Esophagus squamous epithelium (tissue), 5 donors: ENCODE results near the gene PDE6B. TPM values are rescaled to one million over a fixed set of nuclear protein-coding genes. Genes with fewer than 3 reads are reported as not detected.

Source experiments
- DNase-seq: peaks from one replicate; lab custom pipeline; 2025; lab: John Stamatoyannopoulos, UW
- H3K27ac ChIP-seq, 4 donors: fragments of 200-600 bp; sonication (generic); one replicate each; pipeline ENCODE4 v1.5.1; 2016 to 2019; ENCODE audit warnings: mild to moderate bottlenecking in 1 of 4
- H3K27me3 ChIP-seq, 4 donors: fragments of 200-600 bp; sonication (generic); 1 replicate in 3 of 4; 2 replicates in 1 of 4; pipeline versions ENCODE4 v1.5.1 to v1.6.0; 2017 to 2021; ENCODE audit warnings: antibody characterized with exemption in 1 of 4
- H3K36me3 ChIP-seq, 3 donors: fragments of 200-600 bp; sonication (generic); one replicate each; pipeline ENCODE4 v1.5.1; 2016 to 2019
- H3K4me1 ChIP-seq, 3 donors: fragments of 200-600 bp; sonication (generic); one replicate each; pipeline ENCODE4 v1.5.1; 2017 to 2019
- H3K4me3 ChIP-seq, 4 donors: fragments of 200-600 bp; sonication (generic); 1 replicate in 3 of 4; 2 replicates in 1 of 4; pipeline ENCODE4 v1.5.1; 2016 to 2019; ENCODE audit warnings: mild to moderate bottlenecking in 2 of 4, moderate library complexity in 1 of 4
- H3K9me3 ChIP-seq, 3 donors: fragments of 200-600 bp; sonication (generic); one replicate each; pipeline ENCODE4 v1.5.1; 2016 to 2019
- CTCF ChIP-seq, 6 experiments: fragments of 450-650 bp in 4 of 6; fragments of 200-600 bp in 2 of 6; sonication (generic) in 2 of 6; IDR thresholded peaks; one replicate each; pipeline ENCODE4 v1.5.1; 2016 to 2019; ENCODE audit warnings: antibody characterized with exemption in 6 of 6, mild to moderate bottlenecking in 4 of 6, moderate library complexity in 4 of 6
- POLR2A ChIP-seq, 4 donors: fragments of 450-650 bp; IDR thresholded peaks; one replicate each; pipeline ENCODE4 v1.6.1; 2017; ENCODE audit warnings: antibody characterized with exemption in 4 of 4, mild to moderate bottlenecking in 4 of 4, moderate library complexity in 3 of 4
- whole genome bisulfite sequencing, 2 donors: methylation state at CpG; one replicate each; pipeline ENCODE4 v1.1.5; 2018; 5-methylcytosine and 5-hydroxymethylcytosine counted together
- intact Hi-C: fragments of 100-400 bp; cut with DNase I; formaldehyde crosslinking; loops from one replicate; pipeline ENCODE4 v1.15.0; 2022
- total RNA-seq, 4 donors: library from RNA; depleted of rRNA; stranded (reverse); fragments of >200 nt; gene quantifications; one replicate each; pipeline ENCODE4 v1.1.0, GENCODE V29; 2016
- donor health status: DM: yes; HTN: yes; CAD: no.

The PDE6B gene
- total RNA-seq, 4 donors from 2014 or later, result 0.19 to 4.4 (median 1.7) TPM

- intact Hi-C loops, result no loop called here
- Histone ChIP-seq H3K4me3 (no peak overlapping the region), H3K36me3 (no peaks in the 10 kb centered on the region), H3K27ac (no peak overlapping the region), H3K4me1 (peaks cover 6 to 23% (median 10%) of the 10 kb centered on the region in 3 donors), H3K9me3 (no peaks in the 10 kb centered on the region), H3K27me3 (peaks cover 0 to 17% (median 0%) of the 10 kb centered on the region in 4 donors)
- TF ChIP-seq POLR2A (IDR thresholded peaks at IDR 0.05) (no peak), CTCF (IDR thresholded peaks at IDR 0.05) (no peak)
- no peak for DNase-seq
- WGBS, 2 donors, result 87 to 95% methylated on average over 3 to 11 of the region's 24 CpGs
These were observed 39.4 kb downstream of the PDE6B start for GRCh38 chr4:664713-665231.

- intact Hi-C loops, result no loop called here
- Histone ChIP-seq H3K27me3 (peaks cover 0 to 17% (median 0%) of the 10 kb centered on the region in 4 donors), H3K4me1 (peaks cover 6 to 25% (median 10%) of the 10 kb centered on the region in 3 donors), H3K27ac (no peak overlapping the region), H3K4me3 (no peak overlapping the region), H3K9me3 (no peaks in the 10 kb centered on the region), H3K36me3 (no peaks in the 10 kb centered on the region)
- WGBS, 2 donors, result 100% methylated on average over 2 of the region's 12 CpGs
- TF ChIP-seq CTCF (IDR thresholded peaks at IDR 0.05) (no peak), POLR2A (IDR thresholded peaks at IDR 0.05) (no peak)
- no peak for DNase-seq
These were observed 40.0 kb downstream of the PDE6B start for GRCh38 chr4:665381-665750.

- Histone ChIP-seq H3K4me3 (no peak overlapping the region), H3K27ac (no peak overlapping the region), H3K27me3 (peaks cover 0 to 17% (median 0%) of the 10 kb centered on the region in 4 donors), H3K4me1 (peaks cover 6 to 29% (median 10%) of the 10 kb centered on the region in 3 donors), H3K9me3 (no peaks in the 10 kb centered on the region), H3K36me3 (peaks cover 0 to 5% (median 0%) of the 10 kb centered on the region in 3 donors)
- TF ChIP-seq CTCF (IDR thresholded peaks at IDR 0.05) (no peak), POLR2A (IDR thresholded peaks at IDR 0.05) (no peak)
- WGBS, 2 donors, result 60 to 69% methylated on average over 3 to 6 of the region's 22 CpGs
- intact Hi-C loops, result no loop called here
- DNase-seq, result no peak
These were observed 40.5 kb downstream of the PDE6B start for GRCh38 chr4:665751-666435.

GRCh38 chr4:666436-666810, 41.0 kb downstream of the PDE6B start:
- WGBS, 2 donors, result 74 to 91% methylated on average over 5 to 11 of the region's 22 CpGs
- intact Hi-C loops, result no loop called here
- DNase-seq, result no peak

More at GRCh38 chr4:666436-666810, 41.0 kb downstream of the PDE6B start:
- Histone ChIP-seq H3K36me3 (peaks cover 0 to 10% (median 4%) of the 10 kb centered on the region in 3 donors), H3K27ac (no peak overlapping the region), H3K4me1 (peaks cover 6 to 29% (median 10%) of the 10 kb centered on the region in 3 donors), H3K4me3 (no peak overlapping the region), H3K27me3 (peaks cover 0 to 17% (median 0%) of the 10 kb centered on the region in 4 donors), H3K9me3 (no peaks in the 10 kb centered on the region)
- TF ChIP-seq POLR2A (IDR thresholded peaks at IDR 0.05), result no peak
- TF ChIP-seq CTCF (IDR thresholded peaks at IDR 0.05), result no peak
